ENCODE measurements around the gene CALML3. TPM values are rescaled to one million over a fixed set of nuclear protein-coding genes. Genes with fewer than 3 reads are reported as not detected.

The CALML3 gene
- total RNA-seq, 1 donor, result not detected

DNA sequence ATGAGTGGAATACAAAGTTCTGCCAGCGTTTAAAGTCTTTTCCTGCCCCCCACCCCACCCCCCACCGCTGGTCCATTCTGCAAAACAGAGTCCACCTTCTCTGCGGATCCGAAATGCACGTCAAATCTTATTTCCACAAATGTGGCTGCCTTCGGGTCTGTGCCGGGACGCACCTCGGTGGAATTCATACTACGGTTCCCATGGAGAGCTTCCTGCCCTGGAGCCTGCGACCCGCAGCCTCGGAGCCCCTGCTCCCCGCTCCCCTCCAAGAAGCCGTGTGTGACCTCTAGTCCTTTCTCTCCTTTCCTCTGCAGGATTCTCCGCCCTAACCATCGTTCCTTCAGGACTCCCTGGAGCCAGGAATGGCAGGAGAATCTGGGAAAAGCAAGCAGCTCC lies 12.9 kb upstream of the CALML3 start:
- no peak overlapping the region for H3K4me2 ChIP-seq (ENCODE audit: insufficient read depth, low read length)
- H3K27me3 ChIP-seq (ENCODE audit: insufficient read depth, low read length), result peaks cover 8% of the 10 kb centered on the region
- no peaks in the 10 kb centered on the region for H4K20me1 ChIP-seq (ENCODE audit: insufficient read depth, low read length)
- TF ChIP-seq, protein P1, sequence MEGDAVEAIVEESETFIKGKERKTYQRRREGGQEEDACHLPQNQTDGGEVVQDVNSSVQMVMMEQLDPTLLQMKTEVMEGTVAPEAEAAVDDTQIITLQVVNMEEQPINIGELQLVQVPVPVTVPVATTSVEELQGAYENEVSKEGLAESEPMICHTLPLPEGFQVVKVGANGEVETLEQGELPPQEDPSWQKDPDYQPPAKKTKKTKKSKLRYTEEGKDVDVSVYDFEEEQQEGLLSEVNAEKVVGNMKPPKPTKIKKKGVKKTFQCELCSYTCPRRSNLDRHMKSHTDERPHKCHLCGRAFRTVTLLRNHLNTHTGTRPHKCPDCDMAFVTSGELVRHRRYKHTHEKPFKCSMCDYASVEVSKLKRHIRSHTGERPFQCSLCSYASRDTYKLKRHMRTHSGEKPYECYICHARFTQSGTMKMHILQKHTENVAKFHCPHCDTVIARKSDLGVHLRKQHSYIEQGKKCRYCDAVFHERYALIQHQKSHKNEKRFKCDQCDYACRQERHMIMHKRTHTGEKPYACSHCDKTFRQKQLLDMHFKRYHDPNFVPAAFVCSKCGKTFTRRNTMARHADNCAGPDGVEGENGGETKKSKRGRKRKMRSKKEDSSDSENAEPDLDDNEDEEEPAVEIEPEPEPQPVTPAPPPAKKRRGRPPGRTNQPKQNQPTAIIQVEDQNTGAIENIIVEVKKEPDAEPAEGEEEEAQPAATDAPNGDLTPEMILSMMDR (IDR thresholded peaks at IDR 0.05; ENCODE audit: extremely low read depth, low read depth, low read length), result no peak
- no peak overlapping the region for H2AFZ ChIP-seq (ENCODE audit: low read length)
- H3K4me3 ChIP-seq (ENCODE audit: insufficient read depth, low read length), result no peak overlapping the region
- DNase-seq (ENCODE audit: insufficient read length, low spot score, missing footprints), result no peak
- no peaks in the 10 kb centered on the region for H3K4me1 ChIP-seq (ENCODE audit: insufficient read depth, low read length)
- no peaks in the 10 kb centered on the region for H3K79me2 ChIP-seq (ENCODE audit: insufficient read depth, low read length)
- no peaks in the 10 kb centered on the region for H3K9me3 ChIP-seq (ENCODE audit: low read depth, low read length)
- no peaks in the 10 kb centered on the region for H3K36me3 ChIP-seq (ENCODE audit: insufficient read depth, low read length)
- H3K27ac ChIP-seq (ENCODE audit: low read depth, low read length), result no peak overlapping the region

- no peak overlapping the region for H3K4me2 ChIP-seq (ENCODE audit: insufficient read depth, low read length)
- H4K20me1 ChIP-seq (ENCODE audit: insufficient read depth, low read length), result no peaks in the 10 kb centered on the region
- peaks cover 8% of the 10 kb centered on the region for H3K27me3 ChIP-seq (ENCODE audit: insufficient read depth, low read length)
- H3K9me3 ChIP-seq (ENCODE audit: low read depth, low read length), result no peaks in the 10 kb centered on the region
- no peak overlapping the region for H3K4me3 ChIP-seq (ENCODE audit: insufficient read depth, low read length)
- no peaks in the 10 kb centered on the region for H3K79me2 ChIP-seq (ENCODE audit: insufficient read depth, low read length)
- H2AFZ ChIP-seq (ENCODE audit: low read length), result no peak overlapping the region
- no peaks in the 10 kb centered on the region for H3K4me1 ChIP-seq (ENCODE audit: insufficient read depth, low read length)
- TF ChIP-seq, protein P1 (IDR thresholded peaks at IDR 0.05; ENCODE audit: extremely low read depth, low read depth, low read length), result no peak
- H3K27ac ChIP-seq (ENCODE audit: low read depth, low read length), result no peak overlapping the region
- no peak for DNase-seq (ENCODE audit: insufficient read length, low spot score, missing footprints)
- H3K36me3 ChIP-seq (ENCODE audit: insufficient read depth, low read length), result no peaks in the 10 kb centered on the region
These were observed 12.4 kb upstream of the CALML3 start for GRCh38 chr10:5512331-5512730.

DNA sequence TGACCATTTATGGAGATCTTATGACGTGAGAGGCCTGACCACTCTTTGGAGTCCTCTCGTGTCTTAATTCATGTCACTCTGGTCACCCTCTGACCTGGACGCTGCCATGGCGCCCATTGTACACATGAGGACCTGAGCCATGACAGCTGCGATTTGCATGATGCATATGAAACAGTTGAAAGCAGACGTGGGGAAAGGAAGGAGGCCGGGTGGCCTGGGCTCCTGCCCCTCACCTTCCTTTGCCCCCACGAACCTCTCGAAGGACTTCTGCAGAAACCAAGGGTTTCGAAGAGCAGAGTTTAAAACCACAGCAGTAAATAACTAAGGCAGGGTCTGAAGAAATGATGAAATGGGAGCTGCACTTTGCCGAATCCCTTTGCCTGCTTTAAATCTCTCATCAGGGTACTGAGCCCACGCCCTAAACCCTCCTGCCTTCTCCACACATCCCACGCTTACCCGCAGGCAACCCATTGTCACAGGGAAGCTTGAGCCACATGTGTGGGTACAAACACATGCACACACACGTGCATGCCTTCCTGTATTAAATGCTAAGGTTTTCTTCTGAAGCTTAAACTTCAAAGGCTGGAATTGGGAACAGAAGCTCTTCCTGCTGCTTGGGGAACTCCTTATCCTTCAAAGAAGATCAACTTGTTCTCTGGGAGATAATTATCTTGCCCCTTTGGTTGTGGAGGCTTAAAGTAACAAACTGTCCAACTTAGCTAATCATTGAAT lies 11.7 kb upstream of the CALML3 start:
- Histone ChIP-seq H3K27ac (ENCODE audit: low read depth, low read length) (no peak overlapping the region), H3K79me2 (ENCODE audit: insufficient read depth, low read length) (no peaks in the 10 kb centered on the region), H2AFZ (ENCODE audit: low read length) (no peak overlapping the region), H3K36me3 (ENCODE audit: insufficient read depth, low read length) (no peaks in the 10 kb centered on the region), H3K4me2 (ENCODE audit: insufficient read depth, low read length) (no peak overlapping the region), H3K4me3 (ENCODE audit: insufficient read depth, low read length) (no peak overlapping the region), H3K27me3 (ENCODE audit: insufficient read depth, low read length) (peaks cover 8% of the 10 kb centered on the region), H3K4me1 (ENCODE audit: insufficient read depth, low read length) (no peaks in the 10 kb centered on the region), H3K9me3 (ENCODE audit: low read depth, low read length) (no peaks in the 10 kb centered on the region), H4K20me1 (ENCODE audit: insufficient read depth, low read length) (no peaks in the 10 kb centered on the region)
- DNase-seq (ENCODE audit: insufficient read length, low spot score, missing footprints), result peak; percentile 63
- TF ChIP-seq, protein P1 (IDR thresholded peaks at IDR 0.05; ENCODE audit: extremely low read depth, low read depth, low read length), result no peak

DNA sequence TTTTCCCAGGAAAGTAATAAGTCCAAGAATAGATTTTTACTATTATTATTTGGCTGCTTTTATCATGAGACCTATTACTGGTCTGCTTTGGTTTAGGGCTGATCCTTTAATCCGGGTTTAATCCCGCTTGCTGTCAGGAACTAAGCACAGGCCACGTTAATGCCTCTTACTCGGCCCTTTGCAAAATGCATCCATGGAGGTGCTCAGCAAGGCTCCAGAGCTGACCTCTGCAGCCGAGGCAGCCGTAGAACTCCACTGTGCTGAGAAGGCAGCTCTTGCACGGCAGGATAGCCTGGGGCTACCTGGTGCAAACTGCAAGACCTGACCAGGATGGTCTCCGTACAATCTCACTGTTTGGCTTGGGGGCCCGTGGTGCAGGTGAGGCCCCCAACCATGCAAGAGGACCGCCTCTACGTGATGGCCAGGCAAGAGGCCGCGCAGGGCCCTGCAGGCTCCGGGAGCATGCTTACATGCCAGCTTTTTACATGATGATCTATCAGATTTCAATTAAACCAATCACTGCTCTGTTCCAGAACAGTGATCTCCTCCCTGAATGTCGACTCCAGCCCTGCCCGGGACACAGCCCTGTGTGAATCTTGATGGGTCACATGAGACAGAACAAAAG lies 10.4 kb upstream of the CALML3 start:
- H3K27me3 ChIP-seq (ENCODE audit: insufficient read depth, low read length), result peaks cover 6% of the 10 kb centered on the region
- H2AFZ ChIP-seq (ENCODE audit: low read length), result no peak overlapping the region
- H3K4me3 ChIP-seq (ENCODE audit: insufficient read depth, low read length), result no peak overlapping the region
- H3K4me2 ChIP-seq (ENCODE audit: insufficient read depth, low read length), result no peak overlapping the region
- H3K27ac ChIP-seq (ENCODE audit: low read depth, low read length), result no peak overlapping the region
- H3K9me3 ChIP-seq (ENCODE audit: low read depth, low read length), result no peaks in the 10 kb centered on the region
- DNase-seq (ENCODE audit: insufficient read length, low spot score, missing footprints), result peak; percentile 47
- H3K79me2 ChIP-seq (ENCODE audit: insufficient read depth, low read length), result no peaks in the 10 kb centered on the region
- no peaks in the 10 kb centered on the region for H3K36me3 ChIP-seq (ENCODE audit: insufficient read depth, low read length)
- no peaks in the 10 kb centered on the region for H3K4me1 ChIP-seq (ENCODE audit: insufficient read depth, low read length)
- TF ChIP-seq, protein P1 (IDR thresholded peaks at IDR 0.05; ENCODE audit: extremely low read depth, low read depth, low read length), result no peak
- no peaks in the 10 kb centered on the region for H4K20me1 ChIP-seq (ENCODE audit: insufficient read depth, low read length)

Measured in osteoblast (primary cell).